DMS79 (cell line): ENCODE measurements around the gene LSAMP.

Source experiments
- DNase-seq: peaks from one replicate; lab custom pipeline; 2025; lab: John Stamatoyannopoulos, UW

The LSAMP gene

DNA sequence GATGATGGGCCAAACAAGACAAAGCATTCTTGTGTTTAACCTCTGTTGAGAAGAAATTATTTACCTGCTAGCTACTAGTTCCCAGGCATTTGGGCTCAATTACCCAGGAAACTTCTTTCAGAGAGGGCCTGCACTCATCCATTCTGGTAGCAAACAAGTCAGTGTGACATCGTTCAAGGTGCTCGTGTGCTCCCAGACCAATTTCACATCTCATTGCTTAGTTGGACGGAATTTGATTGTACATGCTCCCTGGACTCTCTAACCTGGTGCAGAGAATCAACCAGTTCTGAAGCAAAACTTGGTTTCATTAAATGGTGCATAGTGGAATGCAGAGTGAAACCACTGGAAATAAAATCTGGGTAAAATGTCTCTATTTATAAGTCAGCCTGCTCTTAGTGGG is 392.7 kb downstream of the LSAMP start:
- no peak for DNase-seq

DNA sequence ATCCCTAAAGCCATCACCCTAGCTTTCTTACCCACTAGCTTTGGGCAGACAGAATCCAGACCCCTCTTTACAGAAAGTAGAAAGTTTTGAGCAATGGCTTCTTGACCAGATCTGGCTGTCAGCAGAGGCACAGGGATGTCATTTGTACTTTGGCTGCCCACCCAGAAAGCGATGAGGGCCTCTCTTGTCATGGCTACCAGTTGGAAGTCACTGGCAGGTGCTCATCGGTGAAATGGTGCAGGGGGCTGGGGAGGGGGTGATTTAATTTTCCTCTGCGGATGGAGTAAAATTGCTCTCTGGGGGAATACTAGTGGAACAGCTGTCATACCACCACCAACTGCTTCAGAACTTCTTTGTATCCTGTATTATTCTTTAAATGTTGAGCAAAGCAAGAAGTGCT is 393.7 kb downstream of the LSAMP start:
- no peak for DNase-seq

DNA sequence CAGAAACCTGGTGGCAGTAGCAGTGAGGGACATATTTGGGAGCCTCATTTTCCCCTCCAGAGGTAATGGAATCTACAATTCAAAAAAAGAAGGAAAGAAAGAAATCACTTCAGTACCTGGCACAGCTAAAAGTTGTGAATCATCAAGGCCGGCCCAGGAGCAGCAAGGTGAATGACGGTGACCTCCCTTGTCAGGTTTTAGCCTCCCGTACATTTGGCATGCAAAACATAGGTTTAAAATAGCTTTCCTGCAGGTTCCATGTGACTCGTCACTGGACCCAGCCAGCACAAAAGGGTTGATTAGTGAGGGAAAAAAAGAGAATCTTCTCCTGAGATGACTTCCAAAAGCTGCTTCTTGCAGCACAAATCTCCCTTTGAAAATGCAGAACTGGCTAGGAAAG is 394.2 kb downstream of the LSAMP start:
- no peak for DNase-seq

DNA sequence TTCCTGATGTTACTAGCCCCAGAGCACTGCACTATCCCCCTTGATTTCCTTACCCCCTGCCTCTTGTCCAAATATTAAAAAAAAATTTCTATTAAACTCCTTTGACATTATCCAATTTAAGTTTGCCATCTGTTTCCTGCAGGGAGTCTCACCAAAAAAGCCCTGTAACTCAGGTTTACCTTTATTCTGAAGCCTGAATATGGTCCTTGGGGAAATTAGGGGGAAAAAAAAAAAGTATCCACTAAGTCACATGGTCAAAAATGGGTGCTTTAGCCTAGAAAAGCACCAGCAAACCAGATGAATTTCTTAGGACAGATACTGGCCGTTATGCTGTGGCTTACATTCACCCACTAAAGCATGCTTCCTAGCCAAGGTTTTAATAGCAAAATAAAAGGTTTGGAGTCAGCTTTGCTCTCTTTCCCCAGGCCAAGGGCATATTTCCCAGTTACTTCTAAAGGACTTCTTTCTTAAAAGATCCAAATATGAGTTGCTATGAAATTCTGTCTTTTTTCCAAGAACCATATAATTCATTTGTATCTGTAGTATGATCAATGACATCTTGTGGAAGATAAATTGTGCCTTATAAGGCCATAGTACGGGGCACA is 394.9 kb downstream of the LSAMP start:
- DNase-seq = no peak

DNA sequence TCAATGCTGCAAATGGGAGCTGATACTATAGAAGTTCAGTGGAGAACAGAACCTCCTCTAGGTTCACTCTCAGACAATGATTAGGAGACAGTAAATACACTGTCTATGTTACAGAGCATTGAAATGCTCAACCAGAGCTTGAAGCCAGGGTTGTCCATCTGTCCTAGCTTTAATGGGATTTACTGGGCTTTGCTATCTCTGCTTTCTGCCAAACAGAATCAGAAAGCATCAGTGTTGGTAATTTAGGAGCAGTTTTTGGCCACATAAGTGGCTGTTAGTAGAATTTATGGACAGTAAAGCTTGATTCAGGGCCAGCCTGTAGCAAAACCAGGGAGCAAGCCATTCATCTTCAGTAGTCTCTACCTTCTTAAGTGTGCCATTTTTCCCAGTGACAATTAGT is 396.3 kb downstream of the LSAMP start:
- DNase-seq = no peak

DNA sequence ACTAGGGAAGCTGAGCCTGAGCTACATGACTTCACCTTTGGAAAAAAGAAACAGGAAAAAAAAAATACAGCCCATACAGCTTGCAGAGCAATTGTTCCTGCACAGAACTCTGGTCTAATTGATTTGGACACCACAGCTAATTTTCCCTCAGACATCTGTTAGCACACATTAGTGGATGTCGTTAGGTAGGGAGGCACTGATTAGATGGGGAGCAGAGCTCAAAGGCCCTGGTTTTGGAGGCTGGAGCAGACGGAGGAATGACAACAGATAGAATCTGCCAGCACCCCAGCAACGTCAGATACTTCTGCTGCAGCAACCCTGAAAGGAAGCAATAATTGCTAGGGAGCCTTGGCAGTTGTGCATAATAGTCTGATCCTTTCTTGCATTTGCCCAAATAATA is 398.9 kb downstream of the LSAMP start:
- no peak for DNase-seq

DNA sequence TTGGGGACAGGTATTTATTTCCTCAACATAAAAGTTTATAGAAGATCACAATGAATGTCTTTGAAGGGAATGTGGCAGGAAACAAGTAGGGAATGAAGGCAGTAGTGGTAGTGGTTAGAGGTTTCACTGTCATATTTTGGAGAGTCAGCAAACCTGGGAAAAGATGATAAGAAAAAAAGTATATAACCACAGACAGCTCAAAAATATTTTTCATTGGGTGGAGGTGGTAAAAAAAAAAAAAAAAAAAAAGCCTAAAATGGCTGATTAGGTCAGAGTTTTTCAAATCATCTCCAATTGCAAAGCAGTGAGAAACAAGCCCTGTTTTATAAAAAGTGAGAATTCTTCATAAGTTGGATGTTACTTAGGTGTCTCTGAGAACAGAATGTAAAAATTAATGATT is 400.0 kb downstream of the LSAMP start:
- DNase-seq = no peak

DNA sequence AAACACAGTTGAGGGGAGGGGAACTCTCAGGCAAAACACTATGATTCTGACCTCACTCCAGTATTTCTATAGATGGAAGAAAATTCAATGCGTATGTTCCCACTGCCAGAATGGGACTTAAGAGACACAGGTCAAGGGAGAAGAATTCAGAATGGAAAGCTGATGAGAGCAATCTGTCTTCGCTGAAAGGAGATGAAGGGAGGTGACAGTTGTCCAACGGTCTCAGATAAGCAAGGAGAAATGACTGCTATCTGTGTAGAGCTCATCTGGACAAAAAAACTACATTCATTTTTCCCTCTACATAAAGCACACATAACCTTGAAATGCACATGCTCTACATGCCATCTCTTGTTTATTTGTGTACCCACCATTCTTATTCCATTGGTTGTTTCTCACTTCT is 405.1 kb downstream of the LSAMP start:
- no peak for DNase-seq

DNA sequence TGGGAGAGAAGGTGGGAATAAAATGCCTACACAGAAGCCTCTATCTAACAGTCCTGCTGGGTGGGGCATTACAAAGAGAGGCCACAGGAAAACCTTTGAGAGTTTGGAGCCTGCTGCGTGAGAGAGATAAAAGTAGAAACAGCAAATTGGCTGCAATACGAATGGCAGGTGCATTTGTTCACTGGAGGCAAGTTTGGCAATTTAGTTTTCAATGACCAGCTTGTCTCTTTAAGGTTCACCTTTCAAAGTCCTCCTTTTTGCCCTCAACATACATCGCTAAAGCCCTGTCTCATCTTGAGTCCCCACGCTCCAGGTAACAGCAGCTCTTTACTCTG is 405.7 kb downstream of the LSAMP start:
- DNase-seq = no peak

DNA sequence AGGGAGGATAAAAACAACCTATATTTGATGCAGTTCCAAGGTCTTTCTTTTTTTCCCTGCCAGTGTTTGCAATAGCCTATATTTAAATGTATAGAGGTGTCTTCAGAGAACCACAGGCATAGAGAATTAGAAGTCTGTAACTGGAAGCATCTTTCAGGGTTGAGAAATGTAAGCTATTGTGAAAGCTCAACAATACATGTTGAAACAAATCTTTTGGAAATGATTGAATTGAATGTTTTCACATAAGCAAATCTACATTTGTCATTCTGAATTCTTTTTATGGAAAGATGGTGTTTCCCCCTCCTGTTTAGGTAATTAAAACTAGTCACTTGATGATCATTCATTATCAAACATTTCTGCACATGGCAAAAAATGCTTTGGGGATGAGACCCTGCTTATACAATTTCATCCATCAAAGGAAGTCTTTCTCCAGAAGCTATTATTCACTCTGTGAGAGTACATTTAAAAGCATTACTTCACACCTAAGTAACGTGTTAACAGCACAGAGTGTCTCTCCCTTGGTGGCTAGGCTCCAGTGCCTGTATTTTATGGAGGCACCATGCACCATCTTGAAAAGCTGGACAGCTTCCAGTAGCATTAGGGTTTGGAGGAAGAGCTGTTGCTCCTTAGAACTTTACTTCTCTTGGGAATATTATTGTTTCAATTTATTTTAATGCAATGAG is 406.2 kb downstream of the LSAMP start:
- no peak for DNase-seq

DNA sequence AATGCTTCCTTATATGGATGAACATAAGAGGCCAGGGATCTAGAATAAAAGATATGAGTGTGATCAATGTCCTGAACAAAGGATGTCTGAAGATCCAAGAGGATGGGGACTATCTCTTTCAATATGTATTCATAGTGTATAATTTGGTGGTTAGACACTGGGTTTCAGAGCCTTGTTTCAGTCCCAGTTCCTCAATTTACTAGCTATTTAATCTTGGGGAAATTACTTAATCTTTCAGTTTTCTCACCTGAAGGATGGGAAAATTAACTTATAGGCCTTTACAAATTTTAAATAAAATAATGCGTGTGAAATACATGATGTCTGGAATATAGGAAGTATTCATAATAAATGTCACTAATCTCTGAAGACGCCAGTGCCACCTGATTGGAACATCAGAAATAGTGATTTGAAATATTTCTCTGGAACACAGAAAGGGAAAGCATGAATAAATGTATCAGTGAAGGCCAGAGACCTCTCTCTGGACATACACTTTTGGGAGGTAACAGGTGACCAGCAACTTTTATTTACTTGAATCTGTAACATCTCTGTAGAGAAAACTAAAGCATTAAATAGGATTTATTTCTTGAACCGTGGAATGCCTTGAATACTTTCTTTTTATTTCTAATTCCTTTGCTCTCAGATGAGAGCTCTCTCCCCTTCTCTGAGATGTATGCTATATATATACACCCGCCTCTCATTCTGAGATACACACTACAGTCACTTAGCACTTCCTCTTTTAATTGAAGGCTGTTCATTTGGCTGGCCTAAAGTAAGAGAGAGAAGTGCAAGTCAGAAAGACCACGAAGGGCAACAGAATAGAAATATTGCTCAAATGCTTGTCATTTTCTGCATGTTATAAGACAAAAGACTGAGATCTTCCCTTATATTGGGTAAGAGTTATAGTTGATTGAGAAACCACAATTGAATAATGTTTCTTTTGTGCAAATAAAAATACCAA is 407.1 kb downstream of the LSAMP start:
- no peak for DNase-seq

DNA sequence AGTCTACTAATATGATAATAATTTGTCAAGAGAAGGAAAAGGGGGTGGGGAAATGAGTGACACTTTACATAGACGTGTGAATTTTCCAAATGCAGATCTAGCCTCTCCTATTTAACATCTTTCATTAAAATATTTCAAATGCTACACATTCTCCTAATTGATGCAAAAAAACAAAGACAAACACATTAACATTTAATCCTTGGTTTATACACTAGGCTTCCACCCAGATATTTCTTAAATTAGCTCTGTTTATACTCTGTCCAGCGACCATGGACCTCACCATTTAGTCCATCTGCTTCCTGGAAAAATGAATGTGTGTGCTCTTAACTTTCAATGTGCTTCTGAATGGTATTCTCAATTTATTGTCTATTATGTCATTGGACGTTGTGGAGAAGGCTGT is 409.9 kb downstream of the LSAMP start:
- no peak for DNase-seq

DNA sequence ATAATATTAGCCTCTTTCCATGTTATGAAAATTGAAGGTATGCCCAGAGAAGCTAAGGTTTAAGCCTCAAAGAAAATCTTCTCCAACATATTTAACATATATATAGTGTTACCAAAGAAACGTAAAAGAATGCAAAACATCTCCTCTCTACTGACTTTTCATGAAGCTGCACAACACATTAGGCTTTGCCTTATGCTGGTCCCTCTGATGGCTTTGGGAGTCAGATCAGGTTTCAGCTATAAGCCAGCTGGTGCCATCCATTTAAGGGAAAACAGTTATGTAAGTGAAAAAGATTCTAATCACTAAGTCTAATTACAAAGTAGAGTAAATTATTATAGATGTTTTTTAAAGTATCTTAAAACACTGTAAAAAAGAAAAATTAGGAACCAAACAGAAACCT is 410.5 kb downstream of the LSAMP start:
- no peak for DNase-seq

DNA sequence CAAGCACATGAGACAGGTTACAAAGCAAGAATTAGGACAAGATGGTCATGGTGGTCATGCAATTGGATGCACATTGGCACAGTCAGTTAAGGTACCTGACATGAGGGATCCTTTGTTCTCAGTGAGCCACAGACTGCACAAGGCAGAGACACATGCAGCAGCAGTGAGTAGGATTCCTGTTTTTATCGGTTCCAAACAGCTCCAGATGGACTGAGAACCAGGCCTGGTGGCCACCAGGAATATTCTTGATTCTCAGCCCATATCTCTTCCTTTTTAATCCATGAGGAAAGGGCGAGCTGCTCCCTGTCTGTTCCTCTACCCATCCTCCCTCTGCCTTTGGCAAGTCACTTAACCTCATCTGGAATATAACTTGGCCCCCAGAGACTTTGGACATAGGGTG is 411.2 kb downstream of the LSAMP start:
- DNase-seq = no peak

DNA sequence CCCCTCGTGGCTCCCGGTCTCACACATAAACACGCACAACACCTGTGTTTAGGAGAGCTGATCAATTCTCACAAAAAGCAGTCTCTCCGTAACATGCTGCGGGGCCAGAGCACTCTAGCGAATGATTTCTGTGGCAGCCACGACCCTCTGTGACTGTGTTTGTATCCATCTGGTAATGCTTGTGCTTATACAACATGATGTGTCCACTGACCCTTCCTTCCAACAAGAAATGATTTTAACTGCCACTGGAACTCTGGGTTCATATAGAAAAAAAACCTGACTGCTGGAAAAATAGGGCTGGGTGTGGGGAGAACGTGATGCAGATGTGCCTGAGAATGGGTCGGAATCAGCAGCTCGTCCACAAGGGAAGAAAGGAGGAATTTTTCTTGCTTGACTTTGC is 411.8 kb downstream of the LSAMP start:
- DNase-seq = no peak

DNA sequence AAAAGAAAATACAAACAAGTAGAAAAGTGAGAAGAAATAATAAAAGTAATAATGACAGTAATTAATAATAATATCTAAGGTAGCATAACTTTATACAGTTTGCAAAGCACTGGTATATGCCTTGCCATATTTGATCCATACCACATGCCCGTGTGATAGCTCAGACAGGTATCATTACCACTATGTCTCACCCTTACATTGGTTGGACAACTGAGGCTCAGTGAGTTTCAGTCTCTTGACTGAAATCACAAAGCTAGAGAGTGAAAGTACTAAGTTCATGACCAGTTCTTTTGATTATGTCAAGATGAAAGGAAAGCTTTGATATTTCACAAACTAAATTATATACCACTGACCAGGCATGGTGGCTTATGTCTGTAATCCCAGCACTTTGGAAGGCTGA is 413.1 kb downstream of the LSAMP start:
- DNase-seq = no peak

DNA sequence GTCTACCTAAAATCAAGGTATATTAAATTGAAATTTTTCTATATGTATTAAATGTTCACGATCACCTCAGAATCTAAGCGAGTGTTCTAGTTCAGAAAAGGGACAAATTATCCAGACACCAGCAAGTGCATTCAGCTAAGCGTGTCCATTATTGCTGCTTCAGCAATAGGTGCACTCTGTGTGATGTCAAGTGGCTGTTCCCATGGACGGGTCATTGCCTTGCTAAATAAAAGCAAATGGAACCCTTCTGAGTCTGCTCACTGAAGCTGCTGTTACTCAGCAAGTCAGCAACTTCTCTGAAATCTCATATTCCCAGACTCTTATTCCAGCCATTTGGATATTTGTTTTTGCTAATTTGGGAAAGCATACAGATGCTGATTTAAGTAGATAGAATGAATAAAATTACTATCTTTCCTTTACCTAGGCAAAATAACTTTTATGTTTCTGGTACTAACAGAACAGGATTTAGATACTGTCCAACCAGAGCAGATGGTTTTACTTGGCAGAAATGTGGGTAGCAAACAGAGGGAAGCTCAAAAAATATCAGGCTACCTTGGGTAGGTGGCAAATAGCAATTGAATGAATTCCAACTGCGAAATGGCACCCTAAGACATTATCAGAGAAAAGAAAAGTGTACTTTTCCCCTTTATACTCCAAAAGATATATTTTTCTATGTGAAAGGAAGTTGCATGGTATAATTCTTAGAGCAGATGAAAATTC is 415.0 kb downstream of the LSAMP start:
- DNase-seq = no peak

DNA sequence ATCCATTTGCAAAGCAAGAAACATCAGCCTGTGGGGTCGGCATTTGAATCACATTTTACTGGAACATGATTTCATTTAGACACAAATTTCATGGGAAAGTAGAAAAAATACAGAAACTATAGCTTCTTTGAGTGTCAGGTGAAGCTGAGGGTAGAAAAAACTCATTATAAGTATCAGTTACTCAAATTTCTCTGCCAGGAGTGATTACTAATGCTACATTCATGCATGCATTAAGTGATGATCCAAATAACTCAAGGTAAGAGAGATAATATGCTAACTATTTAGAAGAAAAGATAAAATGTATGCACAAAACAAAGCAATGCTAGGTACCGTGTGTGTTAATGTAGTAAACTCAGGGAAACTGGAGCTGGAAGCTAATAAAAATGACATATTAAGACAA is 416.0 kb downstream of the LSAMP start:
- no peak for DNase-seq

DNA sequence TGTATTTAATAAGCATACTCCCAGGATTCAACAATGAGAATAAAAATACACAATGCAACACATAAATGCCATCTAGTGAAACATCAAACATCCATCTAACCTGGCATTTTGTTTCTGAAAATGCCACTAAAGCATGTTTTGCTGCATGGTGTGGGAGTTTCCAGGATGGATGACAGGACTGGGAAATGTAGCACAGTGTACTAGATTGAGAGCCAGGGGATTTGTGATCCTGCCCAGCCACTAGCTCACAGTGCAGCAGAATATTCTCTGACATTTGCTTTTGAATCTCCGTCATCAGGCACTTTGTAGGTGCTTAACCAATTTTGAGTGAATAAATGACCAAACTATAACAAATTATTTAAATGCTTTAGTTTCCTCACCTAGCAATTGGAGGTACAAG is 417.1 kb downstream of the LSAMP start:
- no peak for DNase-seq

DNA sequence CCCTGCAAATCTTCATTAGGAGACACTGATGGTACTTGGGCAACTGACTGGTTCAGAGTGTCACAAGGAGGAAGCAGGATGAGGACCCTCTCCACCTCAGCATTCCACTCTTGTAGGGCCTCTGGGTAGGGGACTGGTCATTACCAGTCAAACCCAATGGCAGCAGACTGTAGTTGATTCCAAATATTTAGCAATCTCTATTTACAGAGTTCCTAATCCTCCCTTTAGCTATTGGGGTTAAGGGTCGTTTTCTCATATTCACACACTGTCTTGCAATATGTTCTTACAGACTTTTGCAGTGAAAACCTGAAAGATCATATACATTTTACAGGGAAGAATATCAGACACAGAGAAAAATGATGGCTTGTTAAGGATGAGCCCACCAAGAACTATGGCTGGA is 424.3 kb downstream of the LSAMP start:
- DNase-seq = no peak

DNA sequence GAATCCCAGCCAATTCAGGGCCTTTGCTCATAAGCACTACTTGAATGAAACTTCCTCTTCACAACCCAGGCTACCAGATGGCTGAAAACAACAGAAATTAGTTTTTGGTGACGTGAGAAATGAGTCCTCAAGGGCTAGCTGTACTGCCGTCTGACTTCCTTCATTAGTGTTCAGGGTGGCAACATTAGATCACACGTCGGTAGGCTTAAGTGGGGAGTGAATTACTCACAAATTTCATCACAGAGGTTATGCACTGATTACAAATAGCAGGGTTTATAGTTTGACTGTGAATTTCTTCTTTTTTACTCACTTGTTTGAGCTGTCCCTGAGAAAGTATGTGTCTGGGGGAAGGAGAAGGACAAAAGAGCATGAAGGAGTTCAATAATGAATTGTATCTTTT is 424.8 kb downstream of the LSAMP start:
- no peak for DNase-seq

DNA sequence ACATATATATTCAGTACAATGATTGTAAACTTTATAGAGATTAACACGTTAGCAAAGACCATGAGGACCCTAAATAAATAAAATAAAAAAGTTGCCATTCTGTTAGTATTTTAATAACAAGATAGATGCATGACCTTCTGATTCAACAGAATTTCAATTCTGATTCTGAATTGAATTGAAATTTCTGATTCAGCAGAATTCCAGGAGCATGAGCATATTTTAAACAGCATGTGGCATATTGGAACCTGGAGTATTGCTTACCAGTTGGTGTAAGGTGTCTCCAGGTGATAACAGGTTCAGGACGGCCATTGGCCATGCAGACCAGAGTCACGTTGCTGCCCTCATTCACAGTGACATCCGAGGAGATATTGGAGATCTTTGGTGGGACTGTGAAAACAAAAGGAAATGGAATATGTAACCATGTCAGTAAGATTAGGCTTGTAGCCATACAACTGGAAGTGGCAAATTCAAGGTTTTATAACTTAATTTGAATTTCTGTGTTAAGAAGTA is 426.0 kb downstream of the LSAMP start:
- DNase-seq = no peak
